ENCODE data around the gene ADAT3. TPM values are rescaled to one million over a fixed set of nuclear protein-coding genes. Genes with fewer than 3 reads are reported as not detected.

ADAT3 gene
- total RNA-seq, result 10 to 100 TPM in 2 of 7 donors, 1 to 10 TPM in 5; 6.4 to 11.0 (median 8.3) TPM
- 1 to 10 TPM; 3.2 to 9.4 (median 4.0) TPM for polyA plus RNA-seq
- long read RNA-seq, donor 1, result 0 reads
- long read RNA-seq, donor 2, partial matches to known transcripts, result 0 of 2 reads
- long read RNA-seq, donor 2, other reads (novel, unspliced or antisense), result 0 of 2 reads

DNA sequence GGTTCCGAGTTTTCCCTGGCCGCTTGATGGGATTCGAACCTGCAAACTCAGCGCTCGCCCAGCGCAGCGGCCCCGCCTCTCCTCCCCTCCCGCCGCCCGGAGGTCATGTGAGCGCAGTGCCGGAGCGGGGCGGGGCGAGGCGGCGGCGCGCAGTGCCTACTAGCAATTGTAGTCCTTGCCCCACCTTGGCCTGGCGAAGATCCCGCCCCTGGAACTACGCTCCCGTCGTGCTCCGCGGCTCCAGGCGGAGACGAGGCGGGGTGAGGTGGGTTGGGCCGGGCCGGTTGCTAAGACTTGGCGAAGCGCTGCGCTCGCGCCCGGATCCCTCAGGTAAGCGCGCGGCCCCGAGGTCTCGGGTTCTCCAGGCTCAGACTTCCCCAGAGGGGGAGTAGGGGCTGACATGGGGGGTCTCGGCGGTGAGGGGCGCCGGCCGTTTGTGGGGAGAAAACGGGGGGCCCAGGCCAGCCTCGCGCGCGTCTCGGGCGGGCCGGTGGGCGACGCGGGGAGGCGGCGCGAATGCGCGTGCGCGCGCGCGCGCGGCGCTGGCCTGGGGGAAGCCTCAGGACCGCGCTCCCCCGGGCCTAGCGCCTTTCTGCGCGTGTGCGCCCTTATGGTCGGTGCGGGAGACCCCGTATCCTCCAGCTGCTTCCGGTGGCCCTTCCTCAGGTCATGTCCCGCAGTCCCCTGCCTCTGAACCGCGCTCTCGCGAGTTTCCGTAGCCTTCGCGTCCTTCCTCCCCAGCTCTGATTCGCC, at the start of gene ADAT3, which contains the start of gene SCAMP4:
TSS of gene ADAT3 (plus strand) at position 290 of the 753 bp plus-strand sequence. CDS start 6,649 bp downstream, outside the sequence.
TSS of gene SCAMP4 (plus strand) at position 290 of the 753 bp plus-strand sequence. CDS start 9,621 bp downstream, outside the sequence.
- H3K27me3 ChIP-seq (replicated peaks in 1 of 7), result no peaks in the 10 kb centered on the region
- H3K36me3 ChIP-seq, result peaks cover 0 to 35% (median 0%) of the 10 kb centered on the region in 6 donors
- TF ChIP-seq POLR2A (IDR thresholded peaks at IDR 0.05) (peak in 1 of 3 donors; percentile 55), POLR2AphosphoS5 (IDR thresholded peaks at IDR 0.05) (peak; percentile 91 to 97 (median 95))
- TF ChIP-seq, protein P1, sequence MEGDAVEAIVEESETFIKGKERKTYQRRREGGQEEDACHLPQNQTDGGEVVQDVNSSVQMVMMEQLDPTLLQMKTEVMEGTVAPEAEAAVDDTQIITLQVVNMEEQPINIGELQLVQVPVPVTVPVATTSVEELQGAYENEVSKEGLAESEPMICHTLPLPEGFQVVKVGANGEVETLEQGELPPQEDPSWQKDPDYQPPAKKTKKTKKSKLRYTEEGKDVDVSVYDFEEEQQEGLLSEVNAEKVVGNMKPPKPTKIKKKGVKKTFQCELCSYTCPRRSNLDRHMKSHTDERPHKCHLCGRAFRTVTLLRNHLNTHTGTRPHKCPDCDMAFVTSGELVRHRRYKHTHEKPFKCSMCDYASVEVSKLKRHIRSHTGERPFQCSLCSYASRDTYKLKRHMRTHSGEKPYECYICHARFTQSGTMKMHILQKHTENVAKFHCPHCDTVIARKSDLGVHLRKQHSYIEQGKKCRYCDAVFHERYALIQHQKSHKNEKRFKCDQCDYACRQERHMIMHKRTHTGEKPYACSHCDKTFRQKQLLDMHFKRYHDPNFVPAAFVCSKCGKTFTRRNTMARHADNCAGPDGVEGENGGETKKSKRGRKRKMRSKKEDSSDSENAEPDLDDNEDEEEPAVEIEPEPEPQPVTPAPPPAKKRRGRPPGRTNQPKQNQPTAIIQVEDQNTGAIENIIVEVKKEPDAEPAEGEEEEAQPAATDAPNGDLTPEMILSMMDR (IDR thresholded peaks at IDR 0.05 in 8 of 11, conservative IDR thresholded peaks at IDR 0.05 in 3 of 11), result peak in 4 of 11 experiments; percentile 31 to 51 (median 41)
- peaks cover 27 to 96% (median 73%) of the 10 kb centered on the region in 6 donors for H3K4me1 ChIP-seq
- intact Hi-C loops (cut with DNase I; ENCODE audit: low total_unique reads), result no loop called here
- DNase-seq, result peak; percentile 100
- H3K9me3 ChIP-seq, result no peaks in the 10 kb centered on the region
- WGBS, 5 donors, result 0 to 1% (median 0%) methylated on average over 30 to 92 of the region's 92 CpGs
- H3K27ac ChIP-seq, result peak within 1 kb of the TSS; percentile 58 to 94 (median 90)
- peak within 1 kb of the TSS; percentile 51 to 83 (median 66) for H3K4me3 ChIP-seq

DNA sequence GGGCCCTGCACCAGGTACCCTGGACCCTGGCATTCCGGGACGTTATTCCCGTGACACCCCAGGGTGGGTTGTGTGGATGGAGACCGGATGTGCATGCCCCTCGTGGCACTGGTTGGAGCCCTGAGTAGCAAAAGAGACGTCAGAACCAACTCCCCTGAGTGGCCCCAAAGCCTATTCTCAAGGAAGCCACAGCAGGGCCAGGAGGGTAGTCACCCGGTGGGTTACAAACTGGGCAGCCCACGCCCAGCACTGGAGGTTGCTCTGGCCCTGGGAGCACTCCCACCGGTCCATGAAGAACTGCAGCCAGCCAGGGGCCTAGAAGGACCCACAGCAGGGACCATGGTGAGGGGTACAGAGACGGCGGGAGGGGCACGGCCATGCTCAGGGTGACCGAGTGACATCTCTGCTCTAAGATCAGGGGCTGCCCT, 49.4 kb upstream of the ADAT3 start:
- Histone ChIP-seq H3K27ac (peak overlapping the region; percentile 80 to 99 (median 95)), H3K9me3 (no peaks in the 10 kb centered on the region), H3K4me1 (peaks cover 66 to 100% (median 97%) of the 10 kb centered on the region in 6 donors), H3K27me3 (replicated peaks in 1 of 7) (no peaks in the 10 kb centered on the region), H3K4me3 (peak overlapping the region; percentile 25 to 82 (median 50)), H3K36me3 (peaks cover 0 to 9% (median 6%) of the 10 kb centered on the region in 6 donors)
- TF ChIP-seq POLR2AphosphoS5 (IDR thresholded peaks at IDR 0.05), result no peak
- TF ChIP-seq, protein P1 (IDR thresholded peaks at IDR 0.05 in 8 of 11, conservative IDR thresholded peaks at IDR 0.05 in 3 of 11), result peak in 1 of 11 experiments; percentile 3
- 0 to 6% (median 5%) methylated on average over 5 to 13 of the region's 13 CpGs; no CpG with 5 or more reads in 1 of the 5 donors for WGBS, 5 donors
- DNase-seq, result peak; percentile 87
- intact Hi-C loops (cut with DNase I; ENCODE audit: low total_unique reads), result no loop called here

DNA sequence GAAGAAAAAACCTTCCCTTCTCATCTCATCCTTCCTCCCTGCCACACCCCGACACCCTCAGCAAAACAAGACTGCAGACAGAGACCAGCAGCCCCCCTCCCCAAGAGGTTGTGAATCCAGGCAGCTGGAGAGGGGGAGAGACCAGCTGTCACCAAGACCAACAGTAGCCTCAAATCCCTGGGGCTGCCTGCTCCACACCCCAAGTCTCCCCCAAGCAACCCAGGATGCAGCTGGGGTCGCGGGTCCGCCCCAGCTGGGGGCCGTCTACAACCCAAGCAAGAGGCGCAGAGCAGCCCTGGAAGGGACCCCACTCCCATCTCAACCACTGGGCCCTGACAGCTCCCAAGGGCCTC, 48.9 kb upstream of the ADAT3 start:
- TF ChIP-seq POLR2A (IDR thresholded peaks at IDR 0.05) (no peak), POLR2AphosphoS5 (IDR thresholded peaks at IDR 0.05) (no peak)
- TF ChIP-seq, protein P1 (IDR thresholded peaks at IDR 0.05 in 8 of 11, conservative IDR thresholded peaks at IDR 0.05 in 3 of 11), result no peak
- intact Hi-C loops (cut with DNase I; ENCODE audit: low total_unique reads), result no loop called here
- DNase-seq, result no peak
- no peaks in the 10 kb centered on the region for H3K9me3 ChIP-seq
- no peaks in the 10 kb centered on the region for H3K27me3 ChIP-seq (replicated peaks in 1 of 7)
- peak overlapping the region; percentile 30 to 82 (median 50) for H3K4me3 ChIP-seq
- 11 to 23% (median 18%) methylated on average over 5 to 6 of the region's 6 CpGs for WGBS, 5 donors
- peak overlapping the region; percentile 80 to 99 (median 95) for H3K27ac ChIP-seq
- H3K36me3 ChIP-seq, result peaks cover 0 to 9% (median 6%) of the 10 kb centered on the region in 6 donors
- H3K4me1 ChIP-seq, result peaks cover 69 to 100% (median 100%) of the 10 kb centered on the region in 6 donors

All from spleen (tissue), 13 donors.